Pancreas (tissue), 10 donors: ENCODE measurements around the gene ATG4D. TPM values are rescaled to one million over a fixed set of nuclear protein-coding genes. Genes with fewer than 3 reads are reported as not detected.

Experiments used
- ATAC-seq, 4 donors: fragments of 200-7000 bp; cut with Tn5 transposase; one replicate each; pipeline versions ENCODE4 v1.8.0 to v1.9.1; 2020; ENCODE audit warnings: mild to moderate bottlenecking in 4 of 4, moderate library complexity in 4 of 4
- DNase-seq, 6 donors: peaks; one replicate each; pipeline ENCODE4 v3.0.0-alpha.2; 2020
- FAIRE-seq: peaks from 2 replicates; lab custom pipeline; 2012; peaks lifted over from hg19 to GRCh38; lab: Jason Lieb, UNC
- H3K27ac ChIP-seq, 4 donors: fragments of 200-600 bp; sonication (generic); 1 replicate in 3 of 4; 2 replicates in 1 of 4; pipeline versions ENCODE4 v1.5.0 to v1.8.0; 2020
- H3K27me3 ChIP-seq, 4 donors: fragments of 200-600 bp; one replicate each; pipeline ENCODE4 v1.8.0; 2021
- H3K36me3 ChIP-seq, 3 donors: fragments of 200-600 bp; sonication (generic) in 1 of 3; one replicate each; pipeline versions ENCODE4 v1.5.0 to v1.8.0; 2020 to 2021
- H3K4me1 ChIP-seq, 3 donors: fragments of 200-600 bp; one replicate each; pipeline ENCODE4 v1.8.0; 2021
- H3K4me3 ChIP-seq, 4 donors: fragments of 200-600 bp; sonication (generic) in 2 of 4; one replicate each; pipeline versions ENCODE4 v1.5.0 to v1.8.0; 2020 to 2021
- H3K9me3 ChIP-seq, 4 donors: fragments of 200-600 bp; one replicate each; pipeline ENCODE4 v1.8.0; 2021
- CTCF ChIP-seq, 4 donors: fragments of 200-600 bp; sonication (generic) in 3 of 4; IDR thresholded peaks; one replicate each; pipeline versions ENCODE4 v1.5.0 to v1.8.0; 2021; ENCODE audit warnings: antibody characterized with exemption in 4 of 4
- WGBS, 2 donors: extraction: QIAGEN DNeasy Blood & Tissue Kit; methylation state at CpG; one replicate each; pipeline ENCODE4 v1.1.7; 2013; 5-methylcytosine and 5-hydroxymethylcytosine counted together
- intact Hi-C, 3 donors: fragments of 100-400 bp; cut with DNase I; formaldehyde crosslinking; loops; one replicate each; pipeline versions ENCODE4 v1.11.1 to v1.14.2; 2022
- polyA plus RNA-seq, 2 donors: library from polyadenylated mRNA; stranded (reverse); fragments of 200-250 nt; gene quantifications; one replicate each; pipeline ENCODE4 v1.2.3, GENCODE V29; 2013
- total RNA-seq, 6 donors: library from RNA; stranded (reverse); fragmentation: NEBNext Ultra II Directional in 4 of 6; extraction: Animal tissue kit (Norgen Biotek cat#: 25700) in 4 of 6; gene quantifications; one replicate each; pipeline versions ENCODE4 v1.2.1 to v1.2.4, GENCODE V29; 2021 to 2023
- donor health status: healthy with polysubstance abuse.
- donor health status: DM: no; HTN: no; CAD: no; lungs with moderate emphysema.
- donor health status: DM: no; HTN: no; CAD: no.
- donor health status: control.
- donor health status: control.
- donor health status: Bipolar disorder and iron deficiency.
- donor health status: DM: yes; HTN: yes; CAD: no.
- donor health status: DM: no; HTN: no; CAD: no.
- donor health status: DM: no; HTN: no; CAD: no.
- donor health status: DM: yes; HTN: yes; CAD: no.

The ATG4D gene
- total and polyA plus RNA-seq, 8 donors = 12.9 to 62.1 (median 22.7) TPM

DNA sequence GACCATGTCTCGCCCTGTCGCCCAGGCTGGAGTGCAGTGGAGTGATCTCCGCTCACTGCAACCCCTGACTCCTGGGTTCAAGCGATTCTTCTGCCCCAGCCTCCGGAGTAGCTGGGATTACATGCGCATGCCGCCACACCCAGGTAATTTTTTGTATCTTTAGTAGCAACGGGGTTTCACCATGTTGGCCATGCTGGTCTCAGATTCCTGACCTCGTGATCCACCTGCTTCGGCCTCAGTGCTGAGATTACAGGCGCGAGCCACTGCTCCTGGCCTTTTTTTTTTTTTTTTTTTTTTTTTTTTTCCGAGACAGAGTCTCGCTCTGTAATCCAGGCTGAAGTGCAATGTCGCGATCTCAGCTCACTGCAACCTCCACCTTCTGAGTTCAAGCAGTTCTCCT is 35.7 kb upstream of the ATG4D start:
- intact Hi-C loops = no loop called here
- no peaks in the 10 kb centered on the region for H3K36me3 ChIP-seq
- FAIRE-seq = no peak

GRCh38 chr19:10508707-10509106 is 35.0 kb upstream of the ATG4D start:
- Histone ChIP-seq H3K4me1 (no peaks in the 10 kb centered on the region), H3K27me3 (no peaks in the 10 kb centered on the region), H3K4me3 (no peak overlapping the region), H3K36me3 (no peaks in the 10 kb centered on the region), H3K9me3 (no peaks in the 10 kb centered on the region), H3K27ac (no peak overlapping the region)
- no peak for TF ChIP-seq CTCF (IDR thresholded peaks at IDR 0.05)
- ATAC-seq (no peak), FAIRE-seq (no peak), DNase-seq (no peak)
- intact Hi-C loops = no loop called here
- WGBS, 2 donors = 88 to 90% methylated on average over 3 of the region's 3 CpGs

More for the DNA sequence above, 35.7 kb upstream of the ATG4D start:
- WGBS, 2 donors = 79 to 87% methylated on average over 16 of the region's 16 CpGs
- TF ChIP-seq CTCF (IDR thresholded peaks at IDR 0.05) = no peak
- Histone ChIP-seq H3K4me3 (no peak overlapping the region), H3K27ac (no peak overlapping the region), H3K4me1 (no peaks in the 10 kb centered on the region), H3K27me3 (no peaks in the 10 kb centered on the region), H3K9me3 (no peaks in the 10 kb centered on the region)
- no peak for ATAC-seq
- DNase-seq = no peak

- WGBS, 2 donors = 17 to 19% methylated on average over 15 of the region's 15 CpGs
- intact Hi-C loops = no loop called here
- peak in 3 of 6 donors; percentile 53 to 68 (median 61) for DNase-seq
- H3K27me3 ChIP-seq = no peaks in the 10 kb centered on the region
- ATAC-seq = peak in 1 of 4 donors; percentile 34
- TF ChIP-seq CTCF (IDR thresholded peaks at IDR 0.05) = peak in 3 of 4 donors; percentile 27 to 47 (median 38)
- no peak overlapping the region for H3K27ac ChIP-seq
- no peak overlapping the region for H3K4me3 ChIP-seq
- FAIRE-seq = no peak
- H3K4me1 ChIP-seq = no peaks in the 10 kb centered on the region
- no peaks in the 10 kb centered on the region for H3K36me3 ChIP-seq
- no peaks in the 10 kb centered on the region for H3K9me3 ChIP-seq
Measured at GRCh38 chr19:10510301-10510802, 33.4 kb upstream of the ATG4D start.

DNA sequence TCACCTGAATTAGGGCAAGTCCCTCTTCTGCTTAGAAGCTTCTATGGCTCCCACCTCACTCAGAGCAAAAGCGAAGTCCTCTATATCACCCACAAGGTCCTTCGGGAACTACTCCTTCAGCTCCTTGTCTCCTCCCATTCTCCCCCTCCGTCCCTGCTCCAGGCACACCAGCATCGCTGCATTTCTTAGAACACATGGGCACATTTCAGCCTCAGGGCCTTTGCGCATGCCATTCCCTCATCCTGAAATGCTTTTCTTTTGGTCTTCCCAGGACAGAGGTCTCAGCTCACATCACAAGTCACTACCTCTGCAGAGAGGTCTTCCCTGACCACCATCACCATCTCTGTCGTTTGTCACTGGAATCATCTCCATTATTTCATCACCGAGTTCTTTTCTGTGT is 30.5 kb upstream of the ATG4D start:
- intact Hi-C loops = no loop called here
- Histone ChIP-seq H3K4me3 (no peak overlapping the region), H3K36me3 (no peaks in the 10 kb centered on the region), H3K27ac (no peak overlapping the region), H3K27me3 (no peaks in the 10 kb centered on the region), H3K4me1 (peaks cover 0 to 11% (median 0%) of the 10 kb centered on the region in 3 donors), H3K9me3 (no peaks in the 10 kb centered on the region)
- WGBS, 2 donors = 85 to 92% methylated on average over 7 of the region's 7 CpGs
- DNase-seq (no peak), ATAC-seq (no peak), FAIRE-seq (no peak)
- TF ChIP-seq CTCF (IDR thresholded peaks at IDR 0.05) = no peak
